ENCODE measurements around the gene DDX51.

DNA sequence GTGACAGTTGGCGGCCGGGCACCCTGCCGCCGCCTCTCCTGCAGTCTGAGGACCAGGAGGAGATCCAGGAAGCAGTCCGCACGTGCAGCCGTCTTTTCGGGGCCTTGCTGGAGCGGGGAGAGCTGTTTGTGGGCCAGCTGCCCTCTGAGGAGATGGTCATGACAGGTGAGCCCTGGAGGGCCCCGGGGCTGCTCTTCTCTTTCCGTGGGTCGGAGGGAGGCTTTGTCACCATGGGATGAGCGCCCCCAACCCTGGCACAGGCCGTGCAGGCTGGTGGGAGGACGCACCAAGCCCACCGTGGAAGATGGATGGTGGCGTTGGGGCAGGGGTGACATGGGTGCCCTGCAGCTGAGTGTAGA is 670 bp upstream of the DDX51 start:
- TF ChIP-seq POLR2AphosphoS5 (IDR thresholded peaks at IDR 0.05), result no peak
- TF ChIP-seq, protein P1, sequence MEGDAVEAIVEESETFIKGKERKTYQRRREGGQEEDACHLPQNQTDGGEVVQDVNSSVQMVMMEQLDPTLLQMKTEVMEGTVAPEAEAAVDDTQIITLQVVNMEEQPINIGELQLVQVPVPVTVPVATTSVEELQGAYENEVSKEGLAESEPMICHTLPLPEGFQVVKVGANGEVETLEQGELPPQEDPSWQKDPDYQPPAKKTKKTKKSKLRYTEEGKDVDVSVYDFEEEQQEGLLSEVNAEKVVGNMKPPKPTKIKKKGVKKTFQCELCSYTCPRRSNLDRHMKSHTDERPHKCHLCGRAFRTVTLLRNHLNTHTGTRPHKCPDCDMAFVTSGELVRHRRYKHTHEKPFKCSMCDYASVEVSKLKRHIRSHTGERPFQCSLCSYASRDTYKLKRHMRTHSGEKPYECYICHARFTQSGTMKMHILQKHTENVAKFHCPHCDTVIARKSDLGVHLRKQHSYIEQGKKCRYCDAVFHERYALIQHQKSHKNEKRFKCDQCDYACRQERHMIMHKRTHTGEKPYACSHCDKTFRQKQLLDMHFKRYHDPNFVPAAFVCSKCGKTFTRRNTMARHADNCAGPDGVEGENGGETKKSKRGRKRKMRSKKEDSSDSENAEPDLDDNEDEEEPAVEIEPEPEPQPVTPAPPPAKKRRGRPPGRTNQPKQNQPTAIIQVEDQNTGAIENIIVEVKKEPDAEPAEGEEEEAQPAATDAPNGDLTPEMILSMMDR (IDR thresholded peaks at IDR 0.05), result no peak
- no peak for TF ChIP-seq POLR2A (IDR thresholded peaks at IDR 0.05)

All from upper lobe of left lung (tissue), 4 donors.